ENCODE measurements around the gene MAST2.

MAST2 gene

DNA sequence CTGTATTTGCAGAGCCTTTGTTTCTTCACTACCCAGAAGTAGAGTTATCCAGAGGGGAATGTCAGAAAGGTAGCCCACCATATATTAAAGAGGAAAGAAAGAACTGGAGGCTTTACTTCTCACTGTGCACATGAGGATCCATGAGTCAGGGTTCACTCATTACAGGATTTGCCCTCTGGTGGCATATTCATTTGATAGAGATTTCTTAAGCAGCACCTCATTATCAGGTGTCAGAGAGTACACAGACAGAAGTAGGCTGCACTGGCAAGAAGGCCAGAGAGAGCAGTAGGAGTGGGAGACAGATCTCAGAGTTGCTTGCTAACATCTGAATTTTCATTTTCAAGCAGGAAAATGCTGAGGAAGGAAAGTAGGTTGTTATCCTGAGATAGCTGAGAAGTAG, 205.2 kb downstream of the MAST2 start:
- no peak overlapping the region for H2AFZ ChIP-seq (ENCODE audit: low read depth)
- TF ChIP-seq CTCF (conservative IDR thresholded peaks at IDR 0.05; ENCODE audit: low read depth, low read length) = no peak
- no peak overlapping the region for H3K4me3 ChIP-seq (IDR thresholded peaks at IDR 0.05; ENCODE audit: insufficient read depth, low read depth, low read length)
- no peak overlapping the region for H3K27ac ChIP-seq
- no peaks in the 10 kb centered on the region for H3K4me1 ChIP-seq (ENCODE audit: low read depth, poor library complexity, severe bottlenecking)
- no peak overlapping the region for H3K4me2 ChIP-seq
- 0 out of 2 replicates have a peak, but pooled peaks cover 4% of the 10 kb centered on the region for H3K36me3 ChIP-seq (ENCODE audit: insufficient read depth)
- no peaks in the 10 kb centered on the region for H4K20me1 ChIP-seq (ENCODE audit: insufficient read depth)
- H3K9ac ChIP-seq = no peak overlapping the region
- no peaks in the 10 kb centered on the region for H3K79me2 ChIP-seq (ENCODE audit: insufficient read depth, low read depth)
- H3K27me3 ChIP-seq (ENCODE audit: insufficient read depth, low read depth) = no peaks in the 10 kb centered on the region

DNA sequence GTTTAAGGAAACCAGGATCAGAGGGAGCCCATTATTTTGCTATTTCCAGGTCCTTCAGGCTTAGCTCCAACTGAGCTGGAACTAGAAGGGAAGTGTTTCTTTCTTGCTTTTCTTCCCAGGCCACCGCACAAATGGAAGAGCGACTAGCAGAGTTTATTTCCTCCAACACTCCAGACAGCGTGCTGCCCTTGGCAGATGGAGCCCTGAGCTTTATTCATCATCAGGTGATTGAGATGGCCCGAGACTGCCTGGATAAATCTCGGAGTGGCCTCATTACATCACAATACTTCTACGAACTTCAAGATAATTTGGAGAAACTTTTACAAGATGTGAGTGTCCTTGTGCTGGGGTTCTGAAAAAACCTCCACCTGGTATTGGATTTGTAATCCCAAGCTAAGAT, 207.2 kb downstream of the MAST2 start:
- H3K4me2 ChIP-seq = no peak overlapping the region
- H3K36me3 ChIP-seq (ENCODE audit: insufficient read depth) = 0 out of 2 replicates have a peak, but pooled peaks cover 4% of the 10 kb centered on the region

GRCh38 chr1:46011121-46011695, 207.8 kb downstream of the MAST2 start:
- Histone ChIP-seq H3K27me3 (ENCODE audit: insufficient read depth, low read depth) (no peaks in the 10 kb centered on the region), H3K79me2 (ENCODE audit: insufficient read depth, low read depth) (no peaks in the 10 kb centered on the region), H3K27ac (no peak overlapping the region), H4K20me1 (ENCODE audit: insufficient read depth) (no peaks in the 10 kb centered on the region), H3K9ac (no peak overlapping the region), H3K36me3 (ENCODE audit: insufficient read depth) (0 out of 2 replicates have a peak, but pooled peaks cover 4% of the 10 kb centered on the region), H3K4me2 (no peak overlapping the region), H3K4me1 (ENCODE audit: low read depth, poor library complexity, severe bottlenecking) (no peaks in the 10 kb centered on the region), H2AFZ (ENCODE audit: low read depth) (no peak overlapping the region), H3K4me3 (IDR thresholded peaks at IDR 0.05; ENCODE audit: insufficient read depth, low read depth, low read length) (no peak overlapping the region)
- no peak for TF ChIP-seq CTCF (conservative IDR thresholded peaks at IDR 0.05; ENCODE audit: low read depth, low read length)

More for the DNA sequence above, 207.2 kb downstream of the MAST2 start:
- Histone ChIP-seq H3K27me3 (ENCODE audit: insufficient read depth, low read depth) (no peaks in the 10 kb centered on the region), H3K27ac (no peak overlapping the region), H4K20me1 (ENCODE audit: insufficient read depth) (no peaks in the 10 kb centered on the region), H3K79me2 (ENCODE audit: insufficient read depth, low read depth) (no peaks in the 10 kb centered on the region), H3K4me3 (IDR thresholded peaks at IDR 0.05; ENCODE audit: insufficient read depth, low read depth, low read length) (no peak overlapping the region), H3K9ac (no peak overlapping the region), H2AFZ (ENCODE audit: low read depth) (no peak overlapping the region), H3K4me1 (ENCODE audit: low read depth, poor library complexity, severe bottlenecking) (no peaks in the 10 kb centered on the region)
- TF ChIP-seq CTCF (conservative IDR thresholded peaks at IDR 0.05; ENCODE audit: low read depth, low read length) = no peak

- H3K9ac ChIP-seq = no peak overlapping the region
- H2AFZ ChIP-seq (ENCODE audit: low read depth) = no peak overlapping the region
- no peak for TF ChIP-seq CTCF (conservative IDR thresholded peaks at IDR 0.05; ENCODE audit: low read depth, low read length)
- no peak overlapping the region for H3K4me2 ChIP-seq
- H3K4me3 ChIP-seq (IDR thresholded peaks at IDR 0.05; ENCODE audit: insufficient read depth, low read depth, low read length) = no peak overlapping the region
- H3K27ac ChIP-seq = no peak overlapping the region
- H3K4me1 ChIP-seq (ENCODE audit: low read depth, poor library complexity, severe bottlenecking) = no peaks in the 10 kb centered on the region
- H3K27me3 ChIP-seq (ENCODE audit: insufficient read depth, low read depth) = no peaks in the 10 kb centered on the region
- H3K36me3 ChIP-seq (ENCODE audit: insufficient read depth) = 0 out of 2 replicates have a peak, but pooled peaks cover 4% of the 10 kb centered on the region
- H4K20me1 ChIP-seq (ENCODE audit: insufficient read depth) = no peaks in the 10 kb centered on the region
- H3K79me2 ChIP-seq (ENCODE audit: insufficient read depth, low read depth) = no peaks in the 10 kb centered on the region
Measured at GRCh38 chr1:46012236-46012635, 208.8 kb downstream of the MAST2 start.
